ENCODE results near the gene ADAM8. TPM values are rescaled to one million over a fixed set of nuclear protein-coding genes. Genes with fewer than 3 reads are reported as not detected.

ADAM8 gene
- total RNA-seq, 1 donor from 2014 or later = 20.3 TPM

- Histone ChIP-seq H3K9me3 (no peaks in the 10 kb centered on the region), H3K36me3 (no peaks in the 10 kb centered on the region), H3K27ac (no peak overlapping the region), H3K4me1 (peaks cover 31% of the 10 kb centered on the region), H3K27me3 (peaks cover 7% of the 10 kb centered on the region), H3K4me3 (no peak overlapping the region)
- intact Hi-C loops (cut with DNase I) = no loop called here
- DNase-seq (no peak), ATAC-seq (no peak)
- TF ChIP-seq CTCF (IDR thresholded peaks at IDR 0.05) = no peak
These were observed 3.0 kb downstream of the ADAM8 start for GRCh38 chr10:133273534-133274143.

GRCh38 chr10:133272964-133273420, 3.7 kb downstream of the ADAM8 start:
- TF ChIP-seq CTCF (IDR thresholded peaks at IDR 0.05) = no peak
- no peaks in the 10 kb centered on the region for H3K9me3 ChIP-seq
- no peak overlapping the region for H3K27ac ChIP-seq
- ATAC-seq (no peak), DNase-seq (no peak)
- peaks cover 25% of the 10 kb centered on the region for H3K4me1 ChIP-seq
- no peaks in the 10 kb centered on the region for H3K36me3 ChIP-seq
- peaks cover 7% of the 10 kb centered on the region for H3K27me3 ChIP-seq
- no peak overlapping the region for H3K4me3 ChIP-seq
- intact Hi-C loops (cut with DNase I) = no loop called here

- no peak for TF ChIP-seq CTCF (IDR thresholded peaks at IDR 0.05)
- intact Hi-C loops (cut with DNase I) = no loop called here
- no peak overlapping the region for H3K4me3 ChIP-seq
- ATAC-seq (no peak), DNase-seq (no peak)
- no peak overlapping the region for H3K27ac ChIP-seq
- peaks cover 19% of the 10 kb centered on the region for H3K4me1 ChIP-seq
- H3K36me3 ChIP-seq = no peaks in the 10 kb centered on the region
- no peaks in the 10 kb centered on the region for H3K9me3 ChIP-seq
- H3K27me3 ChIP-seq = peaks cover 7% of the 10 kb centered on the region
These were observed 4.2 kb downstream of the ADAM8 start for GRCh38 chr10:133272301-133272963.

- H3K27me3 ChIP-seq = peaks cover 5% of the 10 kb centered on the region
- no peaks in the 10 kb centered on the region for H3K36me3 ChIP-seq
- peaks cover 12% of the 10 kb centered on the region for H3K4me1 ChIP-seq
- no peaks in the 10 kb centered on the region for H3K9me3 ChIP-seq
- intact Hi-C loops (cut with DNase I) = no loop called here
- H3K4me3 ChIP-seq = no peak overlapping the region
- H3K27ac ChIP-seq = no peak overlapping the region
- no peak for TF ChIP-seq CTCF (IDR thresholded peaks at IDR 0.05)
- no peak for ATAC-seq
- no peak for DNase-seq
These were observed 5.0 kb downstream of the ADAM8 start for GRCh38 chr10:133271521-133272300.

- no peaks in the 10 kb centered on the region for H3K36me3 ChIP-seq
- H3K4me1 ChIP-seq = peaks cover 7% of the 10 kb centered on the region
- no peak for TF ChIP-seq CTCF (IDR thresholded peaks at IDR 0.05)
- intact Hi-C loops (cut with DNase I) = no loop called here
- no peak overlapping the region for H3K27ac ChIP-seq
- DNase-seq (no peak), ATAC-seq (no peak)
- H3K9me3 ChIP-seq = no peaks in the 10 kb centered on the region
- no peaks in the 10 kb centered on the region for H3K27me3 ChIP-seq
- H3K4me3 ChIP-seq = no peak overlapping the region
These were observed 5.8 kb downstream of the ADAM8 start for GRCh38 chr10:133270773-133271297.
